HCT116 (cell line): ENCODE data around the gene TSPAN13.

Experiments
- EZH2 ChIP-seq: fragments of 200-600 bp; sonication (generic); IDR thresholded peaks from 2 replicates; pipeline ENCODE4 v1.6.1; 2017; ENCODE audit warnings: antibody characterized with exemption, mixed run types
- EZH2phosphoT487 ChIP-seq: fragments of 200-600 bp; IDR thresholded peaks from 2 replicates; pipeline ENCODE4 v1.6.1; 2018; ENCODE audit warnings: antibody characterized with exemption, borderline replicate concordance
- FOSL1 ChIP-seq: IDR thresholded peaks from 2 replicates; pipeline ENCODE4 v1.6.1; 2012; ENCODE audit warnings: low read depth
- POLR2A ChIP-seq: IDR thresholded peaks from 2 replicates; pipeline ENCODE4 v1.7.0; 2011; ENCODE audit warnings: borderline replicate concordance; ENCODE audit not compliant: insufficient read depth, insufficient read length; ENCODE audit errors: extremely low read depth
- POLR2AphosphoS5 ChIP-seq: IDR thresholded peaks from 2 replicates; pipeline ENCODE4 v1.6.1; 2011; ENCODE audit warnings: mild to moderate bottlenecking, low read depth, low read length, moderate library complexity
- RAD21 ChIP-seq: IDR thresholded peaks from 2 replicates; pipeline ENCODE4 v1.6.1; 2012; ENCODE audit warnings: low read depth, mild to moderate bottlenecking
- SP1 ChIP-seq: IDR thresholded peaks from 2 replicates; pipeline ENCODE4 v1.6.1; 2012; ENCODE audit warnings: low read depth
- TCF7L2 ChIP-seq: IDR thresholded peaks from 2 replicates; pipeline ENCODE4 v1.7.0; 2011; ENCODE audit warnings: borderline replicate concordance, inconsistent platforms; ENCODE audit not compliant: insufficient read depth, insufficient read length; ENCODE audit errors: extremely low read depth
- YY1 ChIP-seq: IDR thresholded peaks from 2 replicates; pipeline ENCODE4 v1.6.1; 2011; ENCODE audit warnings: low read length, low read depth, moderate library complexity, mild to moderate bottlenecking; ENCODE audit not compliant: insufficient replicate concordance; ENCODE audit errors: extremely low read depth
- ZNF274 ChIP-seq: fragments of 200-500 bp; sonication (Bioruptor generic); IDR thresholded peaks from 2 replicates; pipeline ENCODE4 v1.6.1; 2014; ENCODE audit warnings: mild to moderate bottlenecking, low read depth, low read length, inconsistent platforms
- TF ChIP-seq, protein P1 (sequence below), 3 experiments: fragments of 200-600 bp in 1 of 3; sonication (generic) in 1 of 3; IDR thresholded peaks in 2 of 3; conservative IDR thresholded peaks in 1 of 3; 2 replicates each; pipeline ENCODE4 v1.5.1; 2012 to 2017; ENCODE audit warnings: low read depth in 2 of 3, low read length in 2 of 3, antibody characterized with exemption in 1 of 3, borderline replicate concordance in 1 of 3, control low read depth in 1 of 3, mild to moderate bottlenecking in 1 of 3, mixed read lengths in 1 of 3, mixed run types in 1 of 3, moderate library complexity in 1 of 3; ENCODE audit not compliant: insufficient read depth in 1 of 3
- TF ChIP-seq, protein P2 (sequence below): IDR thresholded peaks from 2 replicates; pipeline ENCODE4 v1.6.1; 2012

DNA sequence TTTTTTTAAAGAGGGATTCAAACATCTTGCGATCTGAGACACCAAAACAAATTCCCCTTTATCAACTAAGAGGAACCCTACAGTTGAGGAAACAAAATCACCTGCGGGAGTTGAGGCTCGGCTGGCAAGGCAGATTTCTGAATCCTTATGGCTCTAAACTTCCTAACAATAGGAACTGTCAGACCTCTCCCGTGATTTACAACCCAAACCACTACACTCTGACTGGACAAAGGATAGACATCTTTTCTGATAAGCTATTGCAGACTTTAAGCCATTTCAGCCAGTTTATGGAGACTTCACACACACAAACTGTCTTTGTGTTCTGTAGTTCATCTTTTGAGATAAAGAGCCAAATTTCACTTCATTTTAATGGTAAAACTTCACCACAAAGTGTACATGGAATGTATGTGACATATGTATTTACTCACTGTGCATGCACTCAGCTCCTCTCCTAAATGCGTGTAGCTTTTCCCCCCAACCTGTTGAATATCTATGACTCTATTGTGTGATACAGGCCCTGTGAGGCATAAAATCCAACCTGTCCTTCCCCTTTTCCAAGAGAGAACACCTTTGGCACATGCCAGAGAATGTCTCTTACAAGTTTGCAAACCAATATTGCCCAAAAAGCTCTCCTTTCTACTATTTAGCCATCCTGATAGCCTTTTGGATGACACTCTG lies 15.4 kb upstream of the TSPAN13 start:
- no peak for TF ChIP-seq SP1
- TF ChIP-seq, protein P1, sequence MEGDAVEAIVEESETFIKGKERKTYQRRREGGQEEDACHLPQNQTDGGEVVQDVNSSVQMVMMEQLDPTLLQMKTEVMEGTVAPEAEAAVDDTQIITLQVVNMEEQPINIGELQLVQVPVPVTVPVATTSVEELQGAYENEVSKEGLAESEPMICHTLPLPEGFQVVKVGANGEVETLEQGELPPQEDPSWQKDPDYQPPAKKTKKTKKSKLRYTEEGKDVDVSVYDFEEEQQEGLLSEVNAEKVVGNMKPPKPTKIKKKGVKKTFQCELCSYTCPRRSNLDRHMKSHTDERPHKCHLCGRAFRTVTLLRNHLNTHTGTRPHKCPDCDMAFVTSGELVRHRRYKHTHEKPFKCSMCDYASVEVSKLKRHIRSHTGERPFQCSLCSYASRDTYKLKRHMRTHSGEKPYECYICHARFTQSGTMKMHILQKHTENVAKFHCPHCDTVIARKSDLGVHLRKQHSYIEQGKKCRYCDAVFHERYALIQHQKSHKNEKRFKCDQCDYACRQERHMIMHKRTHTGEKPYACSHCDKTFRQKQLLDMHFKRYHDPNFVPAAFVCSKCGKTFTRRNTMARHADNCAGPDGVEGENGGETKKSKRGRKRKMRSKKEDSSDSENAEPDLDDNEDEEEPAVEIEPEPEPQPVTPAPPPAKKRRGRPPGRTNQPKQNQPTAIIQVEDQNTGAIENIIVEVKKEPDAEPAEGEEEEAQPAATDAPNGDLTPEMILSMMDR (IDR thresholded peaks at IDR 0.05 in 2 of 3, conservative IDR thresholded peaks at IDR 0.05 in 1 of 3; ENCODE audit: borderline replicate concordance in 1 of 3, insufficient read depth in 1 of 3, low read depth in 2 of 3, low read length in 2 of 3): no peak
- TF ChIP-seq POLR2A: no peak
- TF ChIP-seq ZNF274: no peak
- TF ChIP-seq POLR2AphosphoS5: no peak
- TF ChIP-seq, protein P2, sequence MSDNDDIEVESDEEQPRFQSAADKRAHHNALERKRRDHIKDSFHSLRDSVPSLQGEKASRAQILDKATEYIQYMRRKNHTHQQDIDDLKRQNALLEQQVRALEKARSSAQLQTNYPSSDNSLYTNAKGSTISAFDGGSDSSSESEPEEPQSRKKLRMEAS: no peak
- no peak for TF ChIP-seq YY1
- no peak for TF ChIP-seq TCF7L2
- TF ChIP-seq FOSL1: no peak
- no peak for TF ChIP-seq RAD21
- no peak for TF ChIP-seq EZH2phosphoT487
- TF ChIP-seq EZH2: no peak
